Left ventricle myocardium inferior (tissue), 1 donor: ENCODE data around the gene PRRC2B. TPM values are rescaled to one million over a fixed set of nuclear protein-coding genes. Genes with fewer than 3 reads are reported as not detected.

ENCODE experiments used
- DNase-seq: peaks from one replicate; pipeline ENCODE4 v3.0.0-alpha.2; 2020
- H3K27ac ChIP-seq: fragments of 200-600 bp; replicated peaks from 2 replicates; pipeline ENCODE4 v1.8.0; 2021
- H3K27me3 ChIP-seq: fragments of 200-600 bp; 2 replicates; pipeline ENCODE4 v1.8.0; 2021; ENCODE audit warnings: low read depth
- H3K36me3 ChIP-seq: fragments of 200-600 bp; 2 replicates; pipeline ENCODE4 v1.8.0; 2021
- H3K4me1 ChIP-seq: fragments of 200-600 bp; 2 replicates; pipeline ENCODE4 v1.8.0; 2021
- H3K4me3 ChIP-seq: fragments of 200-600 bp; 2 replicates; pipeline ENCODE4 v1.8.0; 2021; ENCODE audit warnings: mild to moderate bottlenecking, moderate library complexity
- H3K9me3 ChIP-seq: fragments of 200-600 bp; replicated peaks from 2 replicates; pipeline ENCODE4 v1.8.0; 2021
- intact Hi-C: fragments of 100-400 bp; cut with micrococcal nuclease; formaldehyde crosslinking; loops from one replicate; pipeline ENCODE4 v1.11.0; 2022
- total RNA-seq: library from RNA; stranded (reverse); fragmentation: NEBNext Ultra II Directional; extraction: Animal tissue kit (Norgen Biotek cat#: 25700); gene quantifications from one replicate; pipeline ENCODE4 v1.2.1, GENCODE V29; 2021
- TF ChIP-seq, protein P1 (sequence below): fragments of 200-600 bp; IDR thresholded peaks from 2 replicates; pipeline ENCODE4 v1.8.0; 2021; ENCODE audit warnings: antibody characterized with exemption, mild to moderate bottlenecking, borderline replicate concordance
- donor health status: DM: no; HTN: yes; CAD: no; lungs with severe emphysema.

The PRRC2B gene
- total RNA-seq, 1 donor from 2014 or later: 109 TPM

DNA sequence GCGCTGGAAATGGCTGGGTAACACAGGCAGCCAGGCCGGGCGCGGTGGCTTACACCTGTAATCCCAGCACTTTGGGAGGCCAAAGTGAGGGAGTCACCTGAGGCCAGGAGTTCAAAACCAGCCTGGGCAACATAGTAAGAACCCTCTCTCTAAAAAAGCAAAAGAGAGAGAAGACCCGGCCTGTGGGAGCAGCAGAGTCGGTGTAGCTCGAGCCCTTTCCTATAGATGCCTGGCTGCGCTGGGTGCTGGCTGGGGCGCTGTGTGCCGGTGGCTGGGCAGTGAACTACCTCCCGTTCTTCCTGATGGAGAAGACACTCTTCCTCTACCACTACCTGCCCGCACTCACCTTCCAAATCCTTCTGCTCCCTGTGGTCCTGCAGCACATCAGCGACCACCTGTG lies 127.9 kb downstream of the PRRC2B start:
- DNase-seq: no peak
- Histone ChIP-seq H3K27ac (no peak overlapping the region), H3K4me3 (no peak overlapping the region), H3K4me1 (peaks cover 28% of the 10 kb centered on the region), H3K27me3 (no peaks in the 10 kb centered on the region), H3K9me3 (no peaks in the 10 kb centered on the region), H3K36me3 (peaks cover 90% of the 10 kb centered on the region)
- intact Hi-C loops: no loop called here
- TF ChIP-seq, protein P1, sequence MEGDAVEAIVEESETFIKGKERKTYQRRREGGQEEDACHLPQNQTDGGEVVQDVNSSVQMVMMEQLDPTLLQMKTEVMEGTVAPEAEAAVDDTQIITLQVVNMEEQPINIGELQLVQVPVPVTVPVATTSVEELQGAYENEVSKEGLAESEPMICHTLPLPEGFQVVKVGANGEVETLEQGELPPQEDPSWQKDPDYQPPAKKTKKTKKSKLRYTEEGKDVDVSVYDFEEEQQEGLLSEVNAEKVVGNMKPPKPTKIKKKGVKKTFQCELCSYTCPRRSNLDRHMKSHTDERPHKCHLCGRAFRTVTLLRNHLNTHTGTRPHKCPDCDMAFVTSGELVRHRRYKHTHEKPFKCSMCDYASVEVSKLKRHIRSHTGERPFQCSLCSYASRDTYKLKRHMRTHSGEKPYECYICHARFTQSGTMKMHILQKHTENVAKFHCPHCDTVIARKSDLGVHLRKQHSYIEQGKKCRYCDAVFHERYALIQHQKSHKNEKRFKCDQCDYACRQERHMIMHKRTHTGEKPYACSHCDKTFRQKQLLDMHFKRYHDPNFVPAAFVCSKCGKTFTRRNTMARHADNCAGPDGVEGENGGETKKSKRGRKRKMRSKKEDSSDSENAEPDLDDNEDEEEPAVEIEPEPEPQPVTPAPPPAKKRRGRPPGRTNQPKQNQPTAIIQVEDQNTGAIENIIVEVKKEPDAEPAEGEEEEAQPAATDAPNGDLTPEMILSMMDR: no peak

DNA sequence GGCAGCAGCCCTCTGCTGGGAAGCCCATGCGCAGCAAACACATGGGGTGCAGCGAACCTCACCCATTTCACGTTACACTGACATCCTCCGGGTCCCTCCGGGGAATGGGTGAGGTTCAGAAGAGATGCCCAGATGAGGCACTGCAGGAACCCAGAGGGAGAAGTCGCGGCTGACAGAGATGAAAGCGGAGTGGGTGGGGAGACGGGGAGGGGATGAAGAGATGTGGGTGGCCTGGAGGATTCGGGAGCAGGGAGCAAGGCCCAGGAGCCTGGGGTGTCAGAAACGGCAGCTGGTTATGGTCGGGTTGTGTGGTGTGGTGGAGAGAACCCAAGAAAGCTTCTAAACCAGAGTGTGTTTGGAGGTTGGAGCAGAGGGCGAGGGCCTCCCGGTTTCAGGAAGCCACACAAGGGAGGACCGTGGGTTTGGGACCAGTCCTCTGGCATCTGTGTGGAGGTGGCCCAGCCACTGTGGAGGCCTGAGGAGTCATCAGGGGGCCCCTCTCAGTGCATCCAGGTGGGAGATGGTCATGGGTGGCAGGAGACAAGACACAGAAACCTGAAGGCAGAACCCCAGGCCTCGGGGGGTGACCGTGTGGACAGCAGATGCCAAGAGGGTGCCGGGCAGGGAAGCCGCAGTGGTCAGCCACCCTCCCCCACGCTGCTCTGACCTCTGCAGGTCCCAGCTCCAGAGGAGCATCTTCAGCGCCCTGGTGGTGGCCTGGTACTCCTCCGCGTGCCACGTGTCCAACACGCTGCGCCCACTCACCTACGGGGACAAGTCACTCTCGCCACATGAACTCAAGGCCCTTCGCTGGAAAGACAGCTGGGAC lies 128.6 kb downstream of the PRRC2B start:
- Histone ChIP-seq H3K27me3 (no peaks in the 10 kb centered on the region), H3K4me3 (no peak overlapping the region), H3K27ac (no peak overlapping the region), H3K9me3 (no peaks in the 10 kb centered on the region), H3K4me1 (peaks cover 23% of the 10 kb centered on the region), H3K36me3 (peaks cover 93% of the 10 kb centered on the region)
- TF ChIP-seq, protein P1: no peak
- no peak for DNase-seq
- intact Hi-C loops: no loop called here

DNA sequence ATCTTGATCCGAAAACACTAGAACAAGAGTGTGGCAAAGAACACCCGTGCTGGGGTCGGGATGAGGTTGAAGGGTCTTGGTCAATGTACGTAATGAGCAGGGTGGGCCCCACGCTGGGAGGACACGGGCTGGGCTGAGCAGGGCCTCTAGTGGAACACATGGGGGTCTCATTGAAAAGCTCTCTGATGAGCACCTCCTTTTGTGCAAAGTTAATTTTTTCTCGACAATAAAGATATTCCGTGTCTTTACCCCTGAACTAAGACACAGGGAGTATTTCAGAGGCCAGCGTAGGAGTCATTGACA lies 129.2 kb downstream of the PRRC2B start:
- Histone ChIP-seq H3K4me1 (peaks cover 19% of the 10 kb centered on the region), H3K9me3 (no peaks in the 10 kb centered on the region), H3K27ac (no peak overlapping the region), H3K27me3 (no peaks in the 10 kb centered on the region), H3K36me3 (peaks cover 98% of the 10 kb centered on the region), H3K4me3 (no peak overlapping the region)
- no peak for DNase-seq
- TF ChIP-seq, protein P1: no peak
- intact Hi-C loops: no loop called here

DNA sequence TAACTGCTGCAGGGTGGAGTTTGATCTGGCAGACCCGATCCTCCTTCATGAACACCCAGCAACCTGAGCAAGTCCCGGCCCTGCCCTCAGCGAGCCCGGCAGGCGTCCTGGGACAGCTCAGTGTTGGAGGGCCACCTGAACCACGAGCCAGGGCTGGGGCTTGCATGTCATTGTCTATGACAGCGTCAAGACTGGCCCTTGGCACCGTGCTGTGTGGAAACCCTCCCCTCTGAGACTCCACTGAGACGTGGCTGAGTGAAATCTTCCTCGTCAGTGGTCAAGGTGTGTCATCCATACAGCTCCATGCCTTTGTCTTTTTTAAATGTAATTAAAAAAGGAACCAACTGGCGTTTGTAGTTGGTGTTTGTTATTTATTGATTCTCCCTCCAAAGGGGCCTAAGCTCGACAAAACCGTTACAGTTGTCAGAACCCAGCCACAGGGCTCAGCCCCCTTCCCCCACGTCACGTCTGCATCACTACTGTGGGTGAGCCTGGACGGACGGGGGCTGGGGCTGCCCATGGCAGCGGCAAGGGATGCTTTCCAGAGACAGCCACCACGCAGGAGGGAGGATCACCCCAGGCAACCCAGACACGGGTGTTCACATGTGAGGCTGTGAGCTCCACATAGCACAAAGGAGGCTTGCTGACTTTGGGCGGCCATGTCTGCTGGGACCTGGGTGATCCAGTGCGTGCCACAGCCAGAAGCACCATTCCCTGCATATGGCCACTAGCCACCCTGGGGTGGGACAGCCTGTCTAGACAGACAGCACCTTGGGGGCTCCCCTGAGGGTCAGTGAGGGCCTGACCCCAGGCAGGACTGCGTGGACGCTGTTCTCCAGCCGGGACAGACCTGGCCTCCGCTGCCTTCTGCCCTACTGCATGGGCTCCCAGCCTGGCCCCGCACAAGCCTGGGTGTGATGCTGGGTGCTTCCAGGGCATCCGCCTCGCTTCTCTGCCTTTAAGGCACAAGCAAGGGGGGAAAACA lies 129.9 kb downstream of the PRRC2B start:
- DNase-seq: no peak
- Histone ChIP-seq H3K27ac (no peak overlapping the region), H3K27me3 (no peaks in the 10 kb centered on the region), H3K4me1 (peaks cover 12% of the 10 kb centered on the region), H3K36me3 (peaks cover 100% of the 10 kb centered on the region), H3K4me3 (no peak overlapping the region), H3K9me3 (no peaks in the 10 kb centered on the region)
- intact Hi-C loops: no loop called here
- TF ChIP-seq, protein P1: no peak

DNA sequence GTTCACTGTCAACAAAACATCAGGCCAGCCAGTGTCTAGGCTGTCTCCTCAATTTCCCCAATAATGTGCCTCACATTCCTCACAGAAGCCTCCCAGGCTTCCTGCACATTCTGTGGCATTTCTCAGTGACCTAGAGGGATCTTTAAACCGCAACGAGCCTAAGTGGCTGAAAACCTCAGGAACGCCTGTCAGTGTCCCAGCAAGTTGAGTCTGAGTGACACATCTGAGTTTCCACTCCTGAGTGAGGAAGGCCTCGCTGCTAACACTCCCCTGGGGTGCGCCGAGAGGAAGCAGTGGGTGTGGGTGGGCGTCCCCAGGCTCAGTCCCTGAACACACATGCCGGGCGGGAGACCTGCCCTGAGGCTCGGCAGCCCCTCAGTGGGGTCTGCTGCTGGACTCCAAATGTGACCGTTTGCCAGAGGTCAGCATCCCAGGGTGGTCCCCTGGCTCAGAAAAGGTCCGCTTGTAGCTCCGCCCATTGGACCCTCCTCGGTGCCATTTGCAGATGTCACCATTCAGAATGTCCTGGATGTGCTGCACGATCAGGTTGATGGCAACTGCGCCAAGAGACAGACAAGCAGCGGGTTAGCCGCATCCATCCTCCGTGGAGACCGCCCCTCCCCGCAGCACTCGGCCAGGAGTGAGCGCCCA lies 130.9 kb downstream of the PRRC2B start:
- Histone ChIP-seq H3K4me1 (peaks cover 6% of the 10 kb centered on the region), H3K4me3 (no peak overlapping the region), H3K9me3 (no peaks in the 10 kb centered on the region), H3K27ac (no peak overlapping the region), H3K36me3 (peaks cover 100% of the 10 kb centered on the region), H3K27me3 (no peaks in the 10 kb centered on the region)
- intact Hi-C loops: no loop called here
- no peak for DNase-seq
- TF ChIP-seq, protein P1: no peak
